GM19023 (cell line): ENCODE measurements around the gene TLE3.

Source experiments
- ATAC-seq: cut with Tn5 transposase; IDR thresholded peaks from one replicate; pipeline ENCODE4 v1.9.1; 2021; ENCODE audit warnings: mild to moderate bottlenecking, moderate library complexity; ENCODE audit not compliant: unreplicated experiment

The TLE3 gene

GRCh38 chr15:70051948-70052633 is 45.6 kb downstream of the TLE3 start:
- no peak for ATAC-seq

GRCh38 chr15:70050970-70051369 is 46.7 kb downstream of the TLE3 start:
- ATAC-seq = no peak

GRCh38 chr15:70050441-70050840 is 47.3 kb downstream of the TLE3 start:
- no peak for ATAC-seq

- ATAC-seq = no peak
These were observed 47.9 kb downstream of the TLE3 start for GRCh38 chr15:70049701-70050301.

GRCh38 chr15:70048578-70049514 is 48.9 kb downstream of the TLE3 start:
- no peak for ATAC-seq

- ATAC-seq = no peak
These were observed 49.5 kb downstream of the TLE3 start for GRCh38 chr15:70048198-70048565.

GRCh38 chr15:70047386-70048197 is 50.1 kb downstream of the TLE3 start:
- no peak for ATAC-seq

GRCh38 chr15:70046679-70047369 is 50.9 kb downstream of the TLE3 start:
- no peak for ATAC-seq

GRCh38 chr15:70045045-70045444 is 52.7 kb downstream of the TLE3 start:
- no peak for ATAC-seq

GRCh38 chr15:70044168-70044567 is 53.5 kb downstream of the TLE3 start:
- ATAC-seq = no peak

- no peak for ATAC-seq
These were observed 54.1 kb downstream of the TLE3 start for GRCh38 chr15:70043590-70043989.

- ATAC-seq = no peak
These were observed 55.0 kb downstream of the TLE3 start for GRCh38 chr15:70042553-70043214.

- ATAC-seq = no peak
These were observed 57.8 kb downstream of the TLE3 start for GRCh38 chr15:70039917-70040316.

- no peak for ATAC-seq
These were observed 58.9 kb downstream of the TLE3 start for GRCh38 chr15:70038730-70039392.

- ATAC-seq = no peak
These were observed 60.5 kb downstream of the TLE3 start for GRCh38 chr15:70037292-70037640.

- ATAC-seq = peak; percentile 85
These were observed 61.0 kb downstream of the TLE3 start for GRCh38 chr15:70036585-70037291.

- peak; percentile 51 for ATAC-seq
These were observed 62.0 kb downstream of the TLE3 start for GRCh38 chr15:70035719-70036077.

- peak; percentile 11 for ATAC-seq
These were observed 62.5 kb downstream of the TLE3 start for GRCh38 chr15:70035051-70035718.
